HG03095 (cell line): ENCODE measurements around the gene RILPL2.
"Not testable (repeated sequence)": the region's sequence is repeated elsewhere in the genome, so short reads cannot be mapped to it uniquely, and the experiment has no call there.

Source experiments
- ATAC-seq: cut with Tn5 transposase; IDR thresholded peaks from one replicate; pipeline ENCODE4 v1.9.1; 2021; ENCODE audit warnings: moderate library complexity; ENCODE audit not compliant: unreplicated experiment

RILPL2 gene

GRCh38 chr12:123407269-123407668 is 29.2 kb downstream of the RILPL2 start:
- not testable (repeated sequence) for ATAC-seq

- no peak for ATAC-seq
These were observed 31.9 kb downstream of the RILPL2 start for GRCh38 chr12:123404581-123404980.

- no peak for ATAC-seq
These were observed 34.5 kb downstream of the RILPL2 start for GRCh38 chr12:123401753-123402683.

- no peak for ATAC-seq
These were observed 37.2 kb downstream of the RILPL2 start for GRCh38 chr12:123399255-123399617.

GRCh38 chr12:123398550-123399254 is 37.8 kb downstream of the RILPL2 start:
- ATAC-seq, result no peak

GRCh38 chr12:123398177-123398549 is 38.3 kb downstream of the RILPL2 start:
- no peak for ATAC-seq

- ATAC-seq, result no peak
These were observed 39.1 kb downstream of the RILPL2 start for GRCh38 chr12:123397400-123397799.

GRCh38 chr12:123396954-123397353 is 39.5 kb downstream of the RILPL2 start:
- ATAC-seq, result no peak

GRCh38 chr12:123396543-123396942 is 39.9 kb downstream of the RILPL2 start:
- ATAC-seq, result no peak

GRCh38 chr12:123395236-123395635 is 41.2 kb downstream of the RILPL2 start:
- ATAC-seq, result no peak

GRCh38 chr12:123393747-123394146 is 42.7 kb downstream of the RILPL2 start:
- no peak for ATAC-seq

- no peak for ATAC-seq
These were observed 44.7 kb downstream of the RILPL2 start for GRCh38 chr12:123391546-123392343.

- no peak for ATAC-seq
These were observed 45.7 kb downstream of the RILPL2 start for GRCh38 chr12:123390498-123391426.

- no peak for ATAC-seq
These were observed 46.7 kb downstream of the RILPL2 start for GRCh38 chr12:123389560-123390351.

GRCh38 chr12:123388951-123389559 is 47.4 kb downstream of the RILPL2 start:
- peak; percentile 9 for ATAC-seq

- ATAC-seq, result peak; percentile 31
These were observed 48.1 kb downstream of the RILPL2 start for GRCh38 chr12:123388177-123388950.

- no peak for ATAC-seq
These were observed 48.8 kb downstream of the RILPL2 start for GRCh38 chr12:123387508-123388176.

GRCh38 chr12:123385536-123385935 is 50.9 kb downstream of the RILPL2 start:
- not testable (repeated sequence) for ATAC-seq
